H1 (cell line): ENCODE data around the gene CD7. TPM values are rescaled to one million over a fixed set of nuclear protein-coding genes. Genes with fewer than 3 reads are reported as not detected.

Source experiments
- CTCF ChIA-PET: fragments of 300-600 bp; sonication (Branson Sonifier 250); formaldehyde crosslinking; loops from one replicate; lab custom pipeline; 2021; ENCODE audit not compliant: partially characterized antibody; lab: Charles Lee
- POLR2A ChIA-PET: fragments of 300-600 bp; sonication (Branson Sonifier 250); formaldehyde crosslinking; loops from one replicate; lab custom pipeline; 2021; ENCODE audit warnings: inconsistent platforms; ENCODE audit not compliant: partially characterized antibody; lab: Charles Lee
- DNase-seq, 2 experiments: peaks; one replicate each; pipeline versions ENCODE4 v3.0.0 to v3.0.0-alpha.2; 2010 to 2022; ENCODE audit warnings: low spot score in 2 of 2, low read depth in 1 of 2, mixed read lengths in 1 of 2
- FAIRE-seq: peaks from 2 replicates; lab custom pipeline; 2011; peaks lifted over from hg19 to GRCh38; lab: Jason Lieb, UNC
- H2AFZ ChIP-seq: 2 replicates; pipeline ENCODE4 v1.8.1; 2012; ENCODE audit warnings: low read length, inconsistent platforms
- H2AK5ac ChIP-seq: 2 replicates; pipeline ENCODE4 v1.6.1; 2013; ENCODE audit warnings: low read depth, low read length
- H2BK120ac ChIP-seq: replicated peaks from 2 replicates; pipeline ENCODE3; 2013; ENCODE audit warnings: low read depth, low read length, inconsistent platforms
- H2BK12ac ChIP-seq: 2 replicates; pipeline ENCODE4 v1.6.1; 2013; ENCODE audit warnings: low read depth, low read length
- H2BK15ac ChIP-seq: 2 replicates; pipeline ENCODE4 v1.6.1; 2013; ENCODE audit warnings: low read length
- H2BK20ac ChIP-seq: 2 replicates; pipeline ENCODE4 v1.6.1; 2013; ENCODE audit warnings: low read length
- H2BK5ac ChIP-seq: 2 replicates; pipeline ENCODE4 v1.6.1; 2013; ENCODE audit warnings: low read depth, low read length
- H3K14ac ChIP-seq: 2 replicates; pipeline ENCODE4 v1.6.1; 2013; ENCODE audit warnings: inconsistent platforms; ENCODE audit not compliant: insufficient read length
- H3K18ac ChIP-seq: 2 replicates; pipeline ENCODE4 v1.6.1; 2013; ENCODE audit warnings: low read length; ENCODE audit errors: extremely low read depth
- H3K23ac ChIP-seq: 2 replicates; pipeline ENCODE4 v1.6.1; 2013; ENCODE audit warnings: inconsistent platforms; ENCODE audit not compliant: insufficient read length
- H3K23me2 ChIP-seq: 2 replicates; pipeline ENCODE4 v1.6.1; 2013; ENCODE audit warnings: low read depth, low read length
- H3K27ac ChIP-seq: 2 replicates; pipeline ENCODE4 v1.6.1; 2011; ENCODE audit warnings: low read depth, low read length, inconsistent platforms
- H3K27me3 ChIP-seq, 4 experiments: replicated peaks in 1 of 4; 1 replicate in 1 of 4; 2 replicates in 3 of 4; pipeline versions ENCODE4 v1.6.1 to v1.8.1; 2011 to 2013; ENCODE audit warnings: low read length in 3 of 4, mild to moderate bottlenecking in 3 of 4, inconsistent platforms in 2 of 4, mixed read lengths in 2 of 4, moderate library complexity in 1 of 4; ENCODE audit not compliant: control insufficient read depth in 3 of 4, insufficient read depth in 3 of 4; ENCODE audit errors: extremely low read depth in 1 of 4
- H3K36me3 ChIP-seq, 4 experiments: 2 replicates each; pipeline versions ENCODE4 v1.6.1 to v1.8.1; 2011 to 2013; ENCODE audit warnings: mild to moderate bottlenecking in 4 of 4, low read length in 3 of 4, moderate library complexity in 2 of 4, control low read depth in 1 of 4, inconsistent platforms in 1 of 4; ENCODE audit not compliant: insufficient read depth in 4 of 4, control insufficient read depth in 2 of 4
- H3K4ac ChIP-seq: replicated peaks from 2 replicates; pipeline ENCODE3; 2013; ENCODE audit warnings: low read length, low read depth, mixed read lengths, inconsistent platforms; ENCODE audit not compliant: insufficient read length
- H3K4me1 ChIP-seq, 4 experiments: replicated peaks in 1 of 4; 1 replicate in 1 of 4; 2 replicates in 3 of 4; pipeline versions ENCODE4 v1.6.1 to v1.8.1; 2011 to 2013; ENCODE audit warnings: low read length in 3 of 4, inconsistent platforms in 2 of 4, mixed read lengths in 1 of 4; ENCODE audit not compliant: insufficient read depth in 4 of 4, control insufficient read depth in 3 of 4
- H3K4me2 ChIP-seq, 2 experiments: 2 replicates each; pipeline versions ENCODE4 v1.6.1 to v1.8.1; 2011 to 2013; ENCODE audit warnings: low read depth in 2 of 2, low read length in 2 of 2, control low read depth in 1 of 2, inconsistent platforms in 1 of 2, mild to moderate bottlenecking in 1 of 2; ENCODE audit not compliant: insufficient read depth in 1 of 2
- H3K4me3 ChIP-seq, 4 experiments: fragments of 200-600, 300-600 bp in 1 of 4; sonication (generic), shearing (Covaris generic), sonication (Bioruptor Twin) in 1 of 4; 2 replicates each; pipeline versions ENCODE4 v1.5.1 to v1.8.1; 2011 to 2016; ENCODE audit warnings: low read length in 4 of 4, low read depth in 3 of 4, control low read depth in 2 of 4, inconsistent platforms in 2 of 4, mild to moderate bottlenecking in 2 of 4, mixed read lengths in 1 of 4, moderate library complexity in 1 of 4; ENCODE audit not compliant: insufficient read depth in 2 of 4; ENCODE audit errors: extremely low read depth in 1 of 4
- H3K56ac ChIP-seq: replicated peaks from 2 replicates; pipeline ENCODE3; 2013; ENCODE audit warnings: low read depth, mild to moderate bottlenecking, mixed read lengths, low read length, inconsistent platforms; ENCODE audit not compliant: insufficient read length
- H3K79me1 ChIP-seq: 2 replicates; pipeline ENCODE4 v1.6.1; 2013; ENCODE audit warnings: low read depth, low read length, control low read depth
- H3K79me2 ChIP-seq, 2 experiments: 2 replicates each; pipeline versions ENCODE4 v1.6.1 to v1.8.1; 2012 to 2013; ENCODE audit warnings: low read length in 2 of 2, mild to moderate bottlenecking in 2 of 2, inconsistent platforms in 1 of 2; ENCODE audit not compliant: insufficient read depth in 2 of 2, control insufficient read depth in 1 of 2
- H3K9ac ChIP-seq, 4 experiments: replicated peaks in 1 of 4; 1 replicate in 1 of 4; 2 replicates in 3 of 4; pipeline versions ENCODE4 v1.6.1 to v1.8.1; 2011 to 2013; ENCODE audit warnings: low read depth in 3 of 4, low read length in 3 of 4, control low read depth in 2 of 4, mild to moderate bottlenecking in 2 of 4, moderate library complexity in 2 of 4, inconsistent platforms in 1 of 4; ENCODE audit errors: extremely low read depth in 1 of 4
- H3K9me3 ChIP-seq, 2 experiments: 2 replicates each; pipeline versions ENCODE4 v1.6.1 to v1.8.1; 2012 to 2013; ENCODE audit warnings: mild to moderate bottlenecking in 2 of 2, moderate library complexity in 2 of 2, control low read depth in 1 of 2, inconsistent platforms in 1 of 2, low read depth in 1 of 2, low read length in 1 of 2, mixed read lengths in 1 of 2; ENCODE audit not compliant: insufficient read depth in 2 of 2
- H4K20me1 ChIP-seq, 2 experiments: replicated peaks in 1 of 2; 2 replicates each; pipeline versions ENCODE3 to v1.8.1; 2011 to 2013; ENCODE audit warnings: inconsistent platforms in 2 of 2, low read length in 2 of 2, mild to moderate bottlenecking in 1 of 2; ENCODE audit not compliant: insufficient read depth in 2 of 2, control insufficient read depth in 1 of 2
- H4K5ac ChIP-seq: 2 replicates; pipeline ENCODE4 v1.6.1; 2013; ENCODE audit warnings: low read length, low read depth, mixed read lengths, inconsistent platforms; ENCODE audit not compliant: insufficient read length
- H4K8ac ChIP-seq: 2 replicates; pipeline ENCODE4 v1.8.0; 2013; ENCODE audit warnings: mild to moderate bottlenecking, moderate library complexity, low read length, inconsistent platforms; ENCODE audit not compliant: insufficient read depth; ENCODE audit errors: extremely low read depth
- H4K91ac ChIP-seq: replicated peaks from 2 replicates; pipeline ENCODE3; 2013; ENCODE audit warnings: low read length, mixed read lengths, inconsistent platforms; ENCODE audit not compliant: insufficient read length
- CREB1 ChIP-seq: IDR thresholded peaks from 2 replicates; pipeline ENCODE4 v1.6.1; 2012; ENCODE audit warnings: inconsistent platforms
- POLR2AphosphoS5 ChIP-seq: IDR thresholded peaks from 2 replicates; pipeline ENCODE4 v1.6.1; 2011; ENCODE audit warnings: low read depth, low read length
- RAD21 ChIP-seq, 2 experiments: IDR thresholded peaks in 1 of 2; conservative IDR thresholded peaks in 1 of 2; 2 replicates each; pipeline ENCODE4 v1.6.1; 2011; ENCODE audit warnings: low read depth in 2 of 2, low read length in 2 of 2, improper control_type of control experiment in 1 of 2, inconsistent platforms in 1 of 2, mild to moderate bottlenecking in 1 of 2, moderate library complexity in 1 of 2
- SIX5 ChIP-seq: IDR thresholded peaks from 2 replicates; pipeline ENCODE4 v1.6.1; 2011; ENCODE audit warnings: mild to moderate bottlenecking, low read depth, low read length
- TAF1 ChIP-seq: IDR thresholded peaks from 2 replicates; pipeline ENCODE4 v1.6.1; 2011; ENCODE audit warnings: mild to moderate bottlenecking, low read depth, low read length
- WGBS, 2 experiments: shearing (Covaris generic) in 1 of 2; methylation state at CpG; one replicate each; pipeline versions ENCODE4 v1.1.6 to v1.1.7; 2013 to 2015; ENCODE audit warnings: low lambda C conversion rate in 2 of 2, mixed read lengths in 2 of 2, inconsistent platforms in 1 of 2, low coverage in 1 of 2, missing lambda C conversion rate in 1 of 2; ENCODE audit not compliant: insufficient replicate concordance in 2 of 2, insufficient coverage in 1 of 2, insufficient read length in 1 of 2; ENCODE audit errors: extremely low coverage in 1 of 2, missing lambda C conversion rate in 1 of 2; 5-methylcytosine and 5-hydroxymethylcytosine counted together
- polyA plus RNA-seq, 7 experiments: library from polyadenylated mRNA; depleted of rRNA in 3 of 7; stranded (reverse) in 5 of 7; unstranded in 2 of 7; fragments of >200 nt in 5 of 7; fragments of 200-250 nt in 2 of 7; gene quantifications; 1 replicate in 5 of 7; 2 replicates in 1 of 7; 4 replicates in 1 of 7; pipeline versions ENCODE4 v1.2.1 to v1.2.3, GENCODE V29; 2011 to 2013; ENCODE audit warnings: missing spikeins in 2 of 7, mixed read lengths in 2 of 7
- total RNA-seq: library from RNA; stranded (reverse); fragmentation: NEBNext Ultra II Directional; extraction: Animal tissue kit (Norgen Biotek cat#: 25700); gene quantifications from 2 replicates; pipeline ENCODE4 v1.2.1, GENCODE V29; 2021

The CD7 gene
- total and polyA plus RNA-seq, 2 of the 8 experiments (the other 6 are each of a cell fraction or from before 2014, with no cell fraction given): 0.83 to 0.86 TPM

- no peak for TF ChIP-seq SIX5
- TF ChIP-seq CREB1: no peak
- TF ChIP-seq TAF1: no peak
- no peak for TF ChIP-seq RAD21 (IDR thresholded peaks at IDR 0.05 in 1 of 2, conservative IDR thresholded peaks at IDR 0.05 in 1 of 2; ENCODE audit: low read depth in 2 of 2, low read length in 2 of 2)
- TF ChIP-seq POLR2AphosphoS5: no peak
Measured at GRCh38 chr17:82310877-82311276, 6.5 kb downstream of the CD7 start.

More at GRCh38 chr17:82310877-82311276, 6.5 kb downstream of the CD7 start:
- Histone ChIP-seq H3K23me2 (peaks cover 4% of the 10 kb centered on the region; the same call in 1 of the 2 replicates), H3K56ac (no peak overlapping the region), H4K8ac (peak overlapping the region; percentile 16; the same call in 1 of the 2 replicates), H2AFZ (no peak overlapping the region), H3K27ac (no peak overlapping the region), H3K14ac (no peak overlapping the region), H3K79me2 (no peaks in the 10 kb centered on the region), H3K79me1 (no peaks in the 10 kb centered on the region), H2BK12ac (no peak overlapping the region), H2BK5ac (no peak overlapping the region), H3K36me3 (no peaks in the 10 kb centered on the region; a peak in 1 of 8 replicates), H3K9me3 (no peaks in the 10 kb centered on the region), H2BK120ac (no peak overlapping the region), H3K4me2 (no peak overlapping the region), H4K91ac (no peak overlapping the region), H4K20me1 (peaks cover 0 to 1% of the 10 kb centered on the region in 2 experiments), H3K4me3 (no peak overlapping the region), H2AK5ac (no peak overlapping the region), H3K23ac (no peak overlapping the region), H3K18ac (no peak overlapping the region), H3K4me1 (peaks cover 0 to 4% (median 3%) of the 10 kb centered on the region in 4 experiments; a peak in 5 of 7 replicates), H2BK15ac (no peak overlapping the region), H3K9ac (no peak overlapping the region), H3K27me3 (no peaks in the 10 kb centered on the region; a peak in 3 of 7 replicates), H4K5ac (no peak overlapping the region), H2BK20ac (no peak overlapping the region), H3K4ac (no peak overlapping the region)
- DNase-seq (no peak), FAIRE-seq (no peak)
- WGBS, 2 experiments: 91% methylated on average over 21 of the region's 21 CpGs; no CpG with 5 or more reads in 1 of the 2 experiments
- ChIA-PET CTCF (interaction anchor here (1.4 to 4.8 kb wide), 3 partner anchors 9 to 37 kb away, joined by 3 to 28 read pairs (median 6); partner anchors contain the start of gene CSNK1D), POLR2A (interaction anchor here (0.6 kb wide), 1 partner anchor 17 kb away, joined by 4 read pairs; no protein-coding TSS in a partner anchor)
